Upper lobe of left lung (tissue), 6 donors: ENCODE results near the gene TNFAIP8. TPM values are rescaled to one million over a fixed set of nuclear protein-coding genes. Genes with fewer than 3 reads are reported as not detected.

ENCODE experiments used
- ATAC-seq, 2 donors: fragments of 200-7000 bp; cut with Tn5 transposase; one replicate each; pipeline ENCODE4 v1.9.1; 2022; ENCODE audit warnings: mild to moderate bottlenecking in 2 of 2, moderate library complexity in 2 of 2; ENCODE audit not compliant: low FRiP score in 2 of 2
- DNase-seq, 2 donors: peaks; one replicate each; pipeline ENCODE4 v3.0.0-alpha.2; 2019 to 2020
- H3K27ac ChIP-seq, 4 donors: fragments of 200-600 bp; sonication (generic); one replicate each; pipeline ENCODE4 v1.5.1; 2016 to 2019
- H3K27me3 ChIP-seq, 4 donors: fragments of 200-600 bp; sonication (generic); one replicate each; pipeline ENCODE4 v1.5.1; 2017 to 2019
- H3K36me3 ChIP-seq, 4 donors: fragments of 200-600 bp; sonication (generic); one replicate each; pipeline ENCODE4 v1.5.1; 2016 to 2019
- H3K4me1 ChIP-seq, 4 donors: fragments of 200-600 bp; sonication (generic); one replicate each; pipeline ENCODE4 v1.5.1; 2018 to 2019
- H3K4me3 ChIP-seq, 4 donors: fragments of 200-600 bp; sonication (generic); one replicate each; pipeline ENCODE4 v1.5.1; 2017 to 2019; ENCODE audit warnings: mild to moderate bottlenecking in 2 of 4, moderate library complexity in 1 of 4
- H3K9me3 ChIP-seq, 4 donors: fragments of 200-600 bp; sonication (generic); one replicate each; pipeline ENCODE4 v1.5.1; 2018 to 2019
- EP300 ChIP-seq, 4 donors: sonication (generic); formaldehyde crosslinking; IDR thresholded peaks; one replicate each; pipeline ENCODE4 v1.5.1; 2017; ENCODE audit warnings: antibody characterized with exemption in 4 of 4, control low read depth in 2 of 4
- POLR2A ChIP-seq, 4 donors: fragments of 450-650 bp; IDR thresholded peaks; one replicate each; pipeline ENCODE4 v1.5.1; 2016 to 2017; ENCODE audit warnings: antibody characterized with exemption in 4 of 4, mild to moderate bottlenecking in 2 of 4
- POLR2AphosphoS5 ChIP-seq, 2 donors: sonication (generic); formaldehyde crosslinking; IDR thresholded peaks; one replicate each; pipeline ENCODE4 v1.5.1; 2017; ENCODE audit warnings: antibody characterized with exemption in 2 of 2
- WGBS, 2 donors: methylation state at CpG; one replicate each; pipeline ENCODE4 v1.1.5; 2017 to 2018; 5-methylcytosine and 5-hydroxymethylcytosine counted together
- total RNA-seq, 6 donors: library from RNA; depleted of rRNA in 4 of 6; stranded (reverse); fragments of >200 nt in 4 of 6; gene quantifications; one replicate each; pipeline versions ENCODE4 v1.1.0 to v1.2.1, GENCODE V29; 2016 to 2021
- TF ChIP-seq, protein P1 (sequence below), 6 experiments: fragments of 450-650 bp in 4 of 6; fragments of 200-600 bp in 2 of 6; sonication (generic) in 2 of 6; IDR thresholded peaks; one replicate each; pipeline ENCODE4 v1.5.1; 2016 to 2019; ENCODE audit warnings: antibody characterized with exemption in 6 of 6
- donor health status: DM: no; HTN: no; CAD: no; lungs with moderate emphysema.
- donor health status: DM: no; HTN: yes; CAD: no; lungs with severe emphysema.

Gene TNFAIP8
- total RNA-seq, 6 donors from 2014 or later: 14.7 to 33.2 (median 19.7) TPM

- Histone ChIP-seq H3K36me3 (no peaks in the 10 kb centered on the region), H3K27me3 (no peaks in the 10 kb centered on the region), H3K4me3 (no peak overlapping the region), H3K27ac (peak overlapping the region in 1 of 4 donors; percentile 21), H3K4me1 (peaks cover 14 to 25% (median 19%) of the 10 kb centered on the region in 4 donors), H3K9me3 (no peaks in the 10 kb centered on the region)
- TF ChIP-seq POLR2AphosphoS5 (IDR thresholded peaks at IDR 0.05): no peak
- TF ChIP-seq POLR2A (IDR thresholded peaks at IDR 0.05): peak in 1 of 4 donors; percentile 20
- no peak for TF ChIP-seq EP300 (IDR thresholded peaks at IDR 0.05)
- WGBS, 2 donors: 76 to 77% methylated on average over 10 of the region's 10 CpGs
- DNase-seq (peak in 1 of 2 donors; percentile 23), ATAC-seq (no peak)
Observed at GRCh38 chr5:119328753-119329602, 26.8 kb upstream of the TNFAIP8 start.

DNA sequence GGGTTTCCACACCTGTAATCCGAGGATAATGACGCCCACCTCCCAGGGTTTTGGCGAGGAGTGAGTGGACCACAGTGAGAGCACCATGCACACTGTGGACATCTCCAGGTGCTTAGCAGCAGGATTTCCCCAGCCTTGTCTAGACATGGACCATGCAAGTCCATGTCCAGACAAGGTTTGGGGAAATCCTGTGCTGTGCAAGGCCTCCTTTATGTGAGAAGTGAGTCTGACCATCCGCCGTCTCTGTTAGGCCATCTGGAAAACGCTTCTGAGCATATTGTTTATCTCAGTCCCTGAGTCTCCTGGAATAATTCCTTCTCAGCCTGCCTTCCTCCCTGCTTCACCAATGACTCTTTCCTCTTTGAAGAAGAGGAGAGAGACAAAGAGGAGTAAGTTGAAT, 26.2 kb upstream of the TNFAIP8 start:
- H3K27ac ChIP-seq: peak overlapping the region in 1 of 4 donors; percentile 9
- TF ChIP-seq POLR2A (IDR thresholded peaks at IDR 0.05): no peak
- TF ChIP-seq, protein P1, sequence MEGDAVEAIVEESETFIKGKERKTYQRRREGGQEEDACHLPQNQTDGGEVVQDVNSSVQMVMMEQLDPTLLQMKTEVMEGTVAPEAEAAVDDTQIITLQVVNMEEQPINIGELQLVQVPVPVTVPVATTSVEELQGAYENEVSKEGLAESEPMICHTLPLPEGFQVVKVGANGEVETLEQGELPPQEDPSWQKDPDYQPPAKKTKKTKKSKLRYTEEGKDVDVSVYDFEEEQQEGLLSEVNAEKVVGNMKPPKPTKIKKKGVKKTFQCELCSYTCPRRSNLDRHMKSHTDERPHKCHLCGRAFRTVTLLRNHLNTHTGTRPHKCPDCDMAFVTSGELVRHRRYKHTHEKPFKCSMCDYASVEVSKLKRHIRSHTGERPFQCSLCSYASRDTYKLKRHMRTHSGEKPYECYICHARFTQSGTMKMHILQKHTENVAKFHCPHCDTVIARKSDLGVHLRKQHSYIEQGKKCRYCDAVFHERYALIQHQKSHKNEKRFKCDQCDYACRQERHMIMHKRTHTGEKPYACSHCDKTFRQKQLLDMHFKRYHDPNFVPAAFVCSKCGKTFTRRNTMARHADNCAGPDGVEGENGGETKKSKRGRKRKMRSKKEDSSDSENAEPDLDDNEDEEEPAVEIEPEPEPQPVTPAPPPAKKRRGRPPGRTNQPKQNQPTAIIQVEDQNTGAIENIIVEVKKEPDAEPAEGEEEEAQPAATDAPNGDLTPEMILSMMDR (IDR thresholded peaks at IDR 0.05): no peak
- no peak for TF ChIP-seq POLR2AphosphoS5 (IDR thresholded peaks at IDR 0.05)
- no peak for TF ChIP-seq EP300 (IDR thresholded peaks at IDR 0.05)
- ATAC-seq (no peak), DNase-seq (no peak)
- no peaks in the 10 kb centered on the region for H3K9me3 ChIP-seq
- no peaks in the 10 kb centered on the region for H3K27me3 ChIP-seq
- peaks cover 11 to 18% (median 14%) of the 10 kb centered on the region in 4 donors for H3K4me1 ChIP-seq
- H3K4me3 ChIP-seq: no peak overlapping the region
- 81 to 87% methylated on average over 6 of the region's 6 CpGs for WGBS, 2 donors
- H3K36me3 ChIP-seq: no peaks in the 10 kb centered on the region

- WGBS, 2 donors: 72 to 79% methylated on average over 7 to 9 of the region's 9 CpGs
- DNase-seq (no peak), ATAC-seq (no peak)
- Histone ChIP-seq H3K4me1 (peaks cover 6 to 14% (median 12%) of the 10 kb centered on the region in 4 donors), H3K36me3 (no peaks in the 10 kb centered on the region), H3K27me3 (no peaks in the 10 kb centered on the region), H3K4me3 (no peak overlapping the region), H3K27ac (peak overlapping the region in 2 of 4 donors; percentile 9 to 28), H3K9me3 (no peaks in the 10 kb centered on the region)
- TF ChIP-seq POLR2A (IDR thresholded peaks at IDR 0.05): no peak
- no peak for TF ChIP-seq POLR2AphosphoS5 (IDR thresholded peaks at IDR 0.05)
- TF ChIP-seq EP300 (IDR thresholded peaks at IDR 0.05): no peak
- TF ChIP-seq, protein P1 (IDR thresholded peaks at IDR 0.05): no peak
Observed at GRCh38 chr5:119330367-119331183, 25.2 kb upstream of the TNFAIP8 start.

DNA sequence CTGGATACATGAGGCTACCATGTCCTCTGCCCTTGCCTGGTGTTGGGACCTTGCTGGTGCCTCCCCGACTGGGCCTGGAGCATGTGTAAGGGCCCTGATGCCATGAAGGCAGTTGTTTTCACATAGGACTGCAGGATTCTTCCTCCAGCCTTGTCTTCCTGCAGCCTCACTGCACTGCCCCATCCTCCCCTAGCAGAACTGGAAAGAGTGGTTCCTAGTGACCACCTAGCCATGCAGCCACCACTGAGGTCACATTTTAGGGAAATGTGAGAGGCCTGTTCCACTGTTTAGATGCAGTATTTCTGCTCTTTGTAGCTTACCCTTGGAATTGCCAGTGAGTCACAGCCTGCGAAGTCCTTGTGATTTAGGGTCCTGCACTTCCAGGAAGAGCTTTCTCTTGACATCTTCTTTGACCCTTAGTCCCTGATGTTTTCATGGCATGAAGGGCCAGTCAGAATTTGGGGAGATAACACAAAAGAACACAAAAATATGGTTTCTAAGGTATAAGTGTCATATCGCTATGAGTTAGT, 24.2 kb upstream of the TNFAIP8 start:
- Histone ChIP-seq H3K36me3 (no peaks in the 10 kb centered on the region), H3K4me3 (no peak overlapping the region), H3K27ac (no peak overlapping the region), H3K4me1 (peaks cover 5 to 13% (median 10%) of the 10 kb centered on the region in 4 donors), H3K9me3 (no peaks in the 10 kb centered on the region), H3K27me3 (no peaks in the 10 kb centered on the region)
- 91 to 97% methylated on average over 3 of the region's 3 CpGs for WGBS, 2 donors
- DNase-seq: no peak
- ATAC-seq: no peak
- TF ChIP-seq POLR2AphosphoS5 (IDR thresholded peaks at IDR 0.05): no peak

GRCh38 chr5:119332208-119332607, 23.6 kb upstream of the TNFAIP8 start:
- no peaks in the 10 kb centered on the region for H3K27me3 ChIP-seq
- peaks cover 9 to 17% (median 13%) of the 10 kb centered on the region in 4 donors for H3K4me1 ChIP-seq
- ATAC-seq (no peak), DNase-seq (no peak)
- WGBS, 2 donors: 83 to 90% methylated on average over 4 of the region's 4 CpGs
- H3K4me3 ChIP-seq: no peak overlapping the region
- TF ChIP-seq EP300 (IDR thresholded peaks at IDR 0.05) (no peak), POLR2A (IDR thresholded peaks at IDR 0.05) (no peak), POLR2AphosphoS5 (IDR thresholded peaks at IDR 0.05) (no peak)
- TF ChIP-seq, protein P1 (IDR thresholded peaks at IDR 0.05): no peak
- H3K9me3 ChIP-seq: no peaks in the 10 kb centered on the region
- no peaks in the 10 kb centered on the region for H3K36me3 ChIP-seq
- no peak overlapping the region for H3K27ac ChIP-seq
